Renal pelvis (tissue), 12 donors: ENCODE results near the gene KHDC1. TPM values are rescaled to one million over a fixed set of nuclear protein-coding genes. Genes with fewer than 3 reads are reported as not detected.
"Not testable (repeated sequence)": the region's sequence is repeated elsewhere in the genome, so short reads cannot be mapped to it uniquely, and the experiment has no call there.

Source experiments
- DNase-seq: peaks from one replicate; pipeline ENCODE4 v3.0.0-alpha.2; 2013
- long read RNA-seq, 16 experiments: transcript quantifications; one replicate each; lab custom pipeline, GENCODE V29; 2026
- polyA plus RNA-seq, 3 donors: library from polyadenylated mRNA; unstranded; fragments of 120-200 nt; gene quantifications; one replicate each; pipeline ENCODE4 v1.2.1, GENCODE V29; 2013; ENCODE audit not compliant: insufficient read length in 3 of 3

The KHDC1 gene
- 10 to 100 TPM in 2 of 3 donors, 1 to 10 TPM in 1; 8.5 to 11.0 (median 10.8) TPM for polyA plus RNA-seq
- long read RNA-seq, donor 1, partial matches to known transcripts: 0 of 1 reads
- long read RNA-seq, donor 1, other reads (novel, unspliced or antisense): 0 of 1 reads
- long read RNA-seq, donor 2: 0 reads
- long read RNA-seq, donor 3, partial matches to known transcripts: 0 of 2 reads
- long read RNA-seq, donor 3, other reads (novel, unspliced or antisense): 0 of 2 reads
- long read RNA-seq, donor 4, partial matches to known transcripts: 0 of 2 reads
- long read RNA-seq, donor 4, other reads (novel, unspliced or antisense): 0 of 2 reads
- long read RNA-seq, donor 5: 0 reads
- long read RNA-seq, donor 6, partial matches to known transcripts: 5 of 12 reads
- long read RNA-seq, donor 6, other reads (novel, unspliced or antisense): 6 of 12 reads
- long read RNA-seq, donor 7, partial matches to known transcripts: 0 of 5 reads
- long read RNA-seq, donor 7, other reads (novel, unspliced or antisense): 0 of 5 reads
- long read RNA-seq, donor 8, partial matches to known transcripts: 0 of 2 reads
- long read RNA-seq, donor 8, other reads (novel, unspliced or antisense): 0 of 2 reads
- long read RNA-seq, donor 9, partial matches to known transcripts: 7 of 9 reads
- long read RNA-seq, donor 9, other reads (novel, unspliced or antisense): 0 of 9 reads
- long read RNA-seq, donor 10, partial matches to known transcripts: 5 of 11 reads
- long read RNA-seq, donor 10, other reads (novel, unspliced or antisense): 6 of 11 reads
- long read RNA-seq, donor 11: 0 reads
- long read RNA-seq, donor 12, partial matches to known transcripts: 0 of 3 reads
- long read RNA-seq, donor 12, other reads (novel, unspliced or antisense): 0 of 3 reads
- long read RNA-seq, donor 13, transcript KHDC1-205 (3 exons, 2,053 nt): major isoform, 5 of 14 reads
- long read RNA-seq, donor 13, partial matches to known transcripts: 8 of 14 reads
- long read RNA-seq, donor 13, other reads (novel, unspliced or antisense): 0 of 14 reads
- long read RNA-seq, donor 14, partial matches to known transcripts: 14 of 18 reads
- long read RNA-seq, donor 14, other reads (novel, unspliced or antisense): 0 of 18 reads
- long read RNA-seq, donor 15, partial matches to known transcripts: 0 of 4 reads
- long read RNA-seq, donor 15, other reads (novel, unspliced or antisense): 0 of 4 reads
- long read RNA-seq, donor 16, partial matches to known transcripts: 0 of 2 reads
- long read RNA-seq, donor 16, other reads (novel, unspliced or antisense): 0 of 2 reads

GRCh38 chr6:73262671-73263569 is at the start of gene KHDC1:
TSS of gene KHDC1 (minus strand) at chr6:73263196. CDS start at chr6:73242517, 20,679 bp downstream.
- peak; percentile 66 for DNase-seq

- DNase-seq: not testable (repeated sequence)
Observed at GRCh38 chr6:73310503-73310845, 47.5 kb upstream of the KHDC1 start.

GRCh38 chr6:73309785-73310502 is 46.9 kb upstream of the KHDC1 start:
- peak; percentile 54 for DNase-seq

- no peak for DNase-seq
Observed at GRCh38 chr6:73309535-73309784, 46.5 kb upstream of the KHDC1 start.

GRCh38 chr6:73308712-73309534 is 45.9 kb upstream of the KHDC1 start:
- DNase-seq: no peak

GRCh38 chr6:73303773-73304172 is 40.8 kb upstream of the KHDC1 start:
- DNase-seq: not testable (repeated sequence)

GRCh38 chr6:73302339-73302738 is 39.3 kb upstream of the KHDC1 start:
- DNase-seq: no peak

- DNase-seq: no peak
Observed at GRCh38 chr6:73299151-73299971, 36.4 kb upstream of the KHDC1 start.

- DNase-seq: no peak
Observed at GRCh38 chr6:73293331-73293730, 30.3 kb upstream of the KHDC1 start.

GRCh38 chr6:73290435-73290834 is 27.4 kb upstream of the KHDC1 start:
- no peak for DNase-seq

- DNase-seq: no peak
Observed at GRCh38 chr6:73286752-73287151, 23.8 kb upstream of the KHDC1 start.

- peak; percentile 47 for DNase-seq
Observed at GRCh38 chr6:73285674-73286283, 22.8 kb upstream of the KHDC1 start.

- no peak for DNase-seq
Observed at GRCh38 chr6:73282871-73283270, 19.9 kb upstream of the KHDC1 start.

- not testable (repeated sequence) for DNase-seq
Observed at GRCh38 chr6:73281684-73282083, 18.7 kb upstream of the KHDC1 start.

- not testable (repeated sequence) for DNase-seq
Observed at GRCh38 chr6:73269296-73269695, 6.3 kb upstream of the KHDC1 start.

GRCh38 chr6:73268896-73269295 is 5.9 kb upstream of the KHDC1 start:
- not testable (repeated sequence) for DNase-seq

- no peak for DNase-seq
Observed at GRCh38 chr6:73264446-73264845, 1.4 kb upstream of the KHDC1 start.

- no peak for DNase-seq
Observed at GRCh38 chr6:73263570-73263909, 544 bp upstream of the KHDC1 start.
